NT2/D1 (cell line): Measurements from ENCODE around the gene CHCHD6.

Source experiments
- SUZ12 ChIP-seq: IDR thresholded peaks from 2 replicates; pipeline ENCODE4 v1.6.1; 2011; ENCODE audit not compliant: insufficient read length, insufficient read depth; ENCODE audit errors: extremely low read depth
- YY1 ChIP-seq: IDR thresholded peaks from 2 replicates; pipeline ENCODE4 v1.6.1; 2011; ENCODE audit not compliant: insufficient read length, insufficient read depth
- ZNF274 ChIP-seq: IDR thresholded peaks from 2 replicates; pipeline ENCODE4 v1.6.1; 2011; ENCODE audit warnings: mild to moderate bottlenecking, low read depth, low read length

DNA sequence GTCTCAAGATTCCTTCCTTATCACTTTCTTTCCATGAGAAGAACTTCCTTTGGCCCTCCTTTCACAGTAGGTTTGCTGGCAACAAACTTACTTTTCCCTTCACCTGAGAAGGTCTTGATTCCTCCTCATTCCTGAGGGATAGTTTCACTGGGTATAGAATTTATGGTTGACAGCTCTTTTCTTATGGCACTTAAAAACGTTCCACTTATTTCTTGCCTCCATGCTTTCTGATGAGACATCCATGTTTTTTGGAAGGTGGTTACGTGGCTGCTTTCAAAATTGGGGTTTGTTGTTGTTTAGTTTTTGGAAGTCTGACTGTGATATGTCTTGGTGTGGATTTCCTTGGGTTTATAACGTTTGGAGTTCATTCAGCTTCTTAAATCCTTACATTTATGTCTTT, 270.7 kb downstream of the CHCHD6 start:
- TF ChIP-seq SUZ12 (no peak), YY1 (no peak), ZNF274 (no peak)
